Effector memory CD8-positive, alpha-beta T cell (primary cell): ENCODE data around the gene CD200R1L.

ENCODE experiments used
- ATAC-seq: fragments of 150-1000 bp; cut with Tn5 transposase; replicated peaks from 2 replicates; pipeline ENCODE4 v1.10.0; 2021; ENCODE audit warnings: mild to moderate bottlenecking, moderate library complexity
- DNase-seq, 3 experiments: peaks; one replicate each; pipeline ENCODE4 v3.0.0; 2021
- H3K27ac Mint-ChIP-seq, 2 donors: one replicate each; pipeline ENCODE4 v1.8.0; 2022; ENCODE audit warnings: mild to moderate bottlenecking in 2 of 2, mixed read lengths in 2 of 2, moderate library complexity in 2 of 2
- H3K27me3 Mint-ChIP-seq, 2 donors: one replicate each; pipeline ENCODE4 v1.8.0; 2022; ENCODE audit warnings: mixed read lengths in 2 of 2
- H3K36me3 Mint-ChIP-seq: one replicate; pipeline ENCODE4 v1.8.0; 2022; ENCODE audit warnings: mild to moderate bottlenecking, moderate library complexity, mixed read lengths; ENCODE audit not compliant: insufficient read depth
- H3K4me1 Mint-ChIP-seq, 2 donors: one replicate each; pipeline ENCODE4 v1.8.0; 2022; ENCODE audit warnings: low read depth in 2 of 2, mixed read lengths in 2 of 2
- H3K4me3 Mint-ChIP-seq, 2 donors: one replicate each; pipeline ENCODE4 v1.8.0; 2022; ENCODE audit warnings: mild to moderate bottlenecking in 2 of 2, mixed read lengths in 2 of 2, moderate library complexity in 2 of 2
- H3K9me3 Mint-ChIP-seq, 2 donors: one replicate each; pipeline ENCODE4 v1.8.0; 2022; ENCODE audit warnings: mixed read lengths in 2 of 2

The CD200R1L gene

DNA sequence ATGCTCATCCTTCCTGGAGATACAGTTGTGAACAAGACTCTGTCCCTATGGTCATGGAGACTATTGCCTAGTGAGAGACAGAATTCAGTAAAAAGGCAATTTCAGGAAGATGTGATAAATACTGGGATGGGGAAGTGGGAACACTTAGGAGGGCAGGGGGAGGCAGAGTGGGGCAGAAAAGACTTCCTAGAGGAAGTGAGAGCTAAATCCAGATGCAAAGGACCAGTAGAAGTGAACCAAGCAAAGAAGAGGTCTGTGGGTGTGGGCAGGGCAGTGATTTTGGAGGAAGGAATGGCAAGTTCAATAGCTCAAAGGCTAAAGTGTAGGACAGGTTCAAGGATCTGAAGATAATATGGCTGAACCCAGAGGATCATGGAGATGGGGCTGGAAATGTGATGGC, 68.9 kb downstream of the CD200R1L start:
- Mint-ChIP-seq H3K27ac (no peak overlapping the region), H3K9me3 (no peaks in the 10 kb centered on the region), H3K36me3 (peaks cover 4% of the 10 kb centered on the region), H3K27me3 (no peaks in the 10 kb centered on the region), H3K4me1 (peaks cover 18 to 26% of the 10 kb centered on the region in 2 donors), H3K4me3 (no peak overlapping the region)
- DNase-seq (no peak), ATAC-seq (no peak)

DNA sequence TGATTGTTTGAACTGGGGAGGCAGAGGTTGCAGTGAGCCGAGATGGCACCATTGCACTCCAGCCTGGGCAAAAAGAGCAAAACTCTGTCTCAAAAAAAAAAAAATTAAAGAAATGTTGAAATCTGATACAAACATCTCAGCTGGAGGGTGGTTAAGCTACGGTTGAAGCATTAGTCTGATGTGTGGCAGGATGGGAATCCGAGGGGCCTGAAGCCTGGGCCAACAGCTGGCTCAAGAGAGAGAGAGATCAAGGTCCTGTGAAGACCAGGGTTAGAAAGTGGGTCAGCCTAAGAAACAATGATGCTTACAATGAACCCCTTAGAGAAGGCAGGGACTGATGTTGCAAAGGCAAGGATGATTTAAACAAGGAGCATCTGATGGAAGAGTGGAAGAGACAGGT, 69.8 kb downstream of the CD200R1L start:
- Mint-ChIP-seq H3K4me1 (peaks cover 23 to 30% of the 10 kb centered on the region in 2 donors), H3K9me3 (no peaks in the 10 kb centered on the region), H3K4me3 (no peak overlapping the region), H3K27me3 (no peaks in the 10 kb centered on the region), H3K27ac (no peak overlapping the region), H3K36me3 (peaks cover 4% of the 10 kb centered on the region)
- DNase-seq (no peak), ATAC-seq (no peak)

- Mint-ChIP-seq H3K27ac (peak overlapping the region; percentile 33 to 68), H3K27me3 (no peaks in the 10 kb centered on the region), H3K9me3 (no peaks in the 10 kb centered on the region), H3K4me1 (peaks cover 23 to 34% of the 10 kb centered on the region in 2 donors), H3K36me3 (peaks cover 4% of the 10 kb centered on the region), H3K4me3 (no peak overlapping the region)
- no peak for DNase-seq
- no peak for ATAC-seq
Observed at GRCh38 chr3:112776000-112776399, 70.7 kb downstream of the CD200R1L start.

DNA sequence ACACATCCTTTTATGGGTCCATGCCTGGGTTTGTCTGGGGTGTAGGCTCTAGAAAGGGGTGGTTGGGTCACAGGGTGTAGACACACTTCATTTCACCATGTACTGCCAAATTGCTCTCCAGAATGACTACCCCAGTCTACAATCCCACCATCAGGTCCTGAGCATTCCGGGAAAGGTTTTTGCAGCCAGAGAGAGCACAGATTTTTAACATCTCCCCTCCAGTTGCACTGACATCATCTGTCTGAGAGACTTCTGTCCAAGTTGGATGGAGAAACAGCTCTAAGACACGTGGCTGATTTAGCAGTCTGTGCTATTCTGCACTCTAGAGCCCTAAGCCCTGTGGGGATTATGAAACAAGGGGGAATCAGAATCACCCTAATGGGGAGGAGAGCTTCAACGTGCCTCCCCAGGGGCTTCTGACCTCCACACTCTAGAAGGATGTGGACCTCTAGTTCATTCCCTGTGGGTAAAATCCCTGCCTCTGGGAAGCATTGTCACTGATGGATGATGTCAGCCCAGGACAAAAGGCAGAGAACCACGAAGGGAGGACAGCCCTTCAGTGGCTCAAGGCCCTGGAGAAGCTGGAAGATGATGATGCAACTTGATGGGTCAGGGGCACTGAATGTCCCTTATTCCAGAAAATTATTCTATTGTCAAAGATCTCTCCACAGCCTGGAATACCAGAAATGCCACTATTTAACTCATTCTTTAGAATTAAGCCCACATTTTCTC, 71.5 kb downstream of the CD200R1L start:
- no peak for ATAC-seq
- Mint-ChIP-seq H3K27me3 (no peaks in the 10 kb centered on the region), H3K9me3 (no peaks in the 10 kb centered on the region), H3K27ac (peak overlapping the region; percentile 33 to 68), H3K36me3 (peaks cover 4% of the 10 kb centered on the region), H3K4me1 (peaks cover 25 to 38% of the 10 kb centered on the region in 2 donors), H3K4me3 (no peak overlapping the region)
- no peak for DNase-seq

GRCh38 chr3:112774293-112774926, 72.3 kb downstream of the CD200R1L start:
- peaks cover 30 to 39% of the 10 kb centered on the region in 2 donors for H3K4me1 Mint-ChIP-seq
- H3K27me3 Mint-ChIP-seq = no peaks in the 10 kb centered on the region
- peak overlapping the region; percentile 59 to 79 for H3K27ac Mint-ChIP-seq
- peak overlapping the region; percentile 69 to 73 for H3K4me3 Mint-ChIP-seq
- no peaks in the 10 kb centered on the region for H3K9me3 Mint-ChIP-seq
- no peak for DNase-seq
- H3K36me3 Mint-ChIP-seq = peaks cover 4% of the 10 kb centered on the region
- ATAC-seq = peak; percentile 50

DNA sequence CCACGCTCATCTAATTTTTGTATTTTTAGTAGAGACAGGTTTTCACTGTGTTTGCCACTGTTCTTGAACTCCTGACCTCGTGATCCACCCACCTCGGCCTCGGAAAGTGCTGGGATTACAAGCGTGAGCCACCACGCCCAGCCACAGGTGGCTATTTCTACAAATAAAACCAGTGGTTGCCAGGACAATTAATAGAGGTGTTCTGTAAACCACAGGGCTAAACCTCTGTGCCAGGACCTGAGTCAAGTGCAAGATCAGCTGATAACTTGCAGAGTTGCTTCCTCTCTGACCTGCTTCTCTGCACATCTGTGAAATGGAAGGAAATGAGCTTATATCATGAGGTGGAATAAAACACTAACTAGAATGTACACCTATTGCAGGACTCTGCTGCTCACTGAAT, 72.8 kb downstream of the CD200R1L start:
- ATAC-seq (peak; percentile 90), DNase-seq (peak; percentile 16 to 35 (median 33))
- H3K9me3 Mint-ChIP-seq = no peaks in the 10 kb centered on the region
- H3K27me3 Mint-ChIP-seq = no peaks in the 10 kb centered on the region
- peaks cover 30 to 39% of the 10 kb centered on the region in 2 donors for H3K4me1 Mint-ChIP-seq
- H3K4me3 Mint-ChIP-seq = peak overlapping the region; percentile 69 to 73
- H3K27ac Mint-ChIP-seq = peak overlapping the region; percentile 59 to 79
- H3K36me3 Mint-ChIP-seq = peaks cover 4% of the 10 kb centered on the region

DNA sequence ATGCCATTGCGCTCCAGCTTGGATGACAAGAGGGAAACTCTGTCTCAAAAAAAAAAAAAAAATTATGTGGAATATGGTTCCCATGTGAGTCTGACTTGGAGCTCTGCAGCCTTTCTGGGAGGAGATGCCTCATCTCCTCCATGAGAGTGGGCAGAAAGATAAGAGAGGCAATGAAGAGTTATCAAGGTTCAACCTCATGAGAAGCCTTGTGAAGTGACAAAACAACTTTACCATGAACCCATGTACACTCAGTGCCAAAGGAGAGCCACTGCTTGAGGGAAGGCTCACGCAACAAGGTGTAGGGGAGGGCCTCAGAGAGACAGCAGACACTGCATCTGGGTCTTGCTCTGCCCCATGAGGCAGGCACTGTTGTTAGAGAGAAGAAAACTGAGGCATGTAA, 75.7 kb downstream of the CD200R1L start:
- DNase-seq (no peak), ATAC-seq (no peak)

DNA sequence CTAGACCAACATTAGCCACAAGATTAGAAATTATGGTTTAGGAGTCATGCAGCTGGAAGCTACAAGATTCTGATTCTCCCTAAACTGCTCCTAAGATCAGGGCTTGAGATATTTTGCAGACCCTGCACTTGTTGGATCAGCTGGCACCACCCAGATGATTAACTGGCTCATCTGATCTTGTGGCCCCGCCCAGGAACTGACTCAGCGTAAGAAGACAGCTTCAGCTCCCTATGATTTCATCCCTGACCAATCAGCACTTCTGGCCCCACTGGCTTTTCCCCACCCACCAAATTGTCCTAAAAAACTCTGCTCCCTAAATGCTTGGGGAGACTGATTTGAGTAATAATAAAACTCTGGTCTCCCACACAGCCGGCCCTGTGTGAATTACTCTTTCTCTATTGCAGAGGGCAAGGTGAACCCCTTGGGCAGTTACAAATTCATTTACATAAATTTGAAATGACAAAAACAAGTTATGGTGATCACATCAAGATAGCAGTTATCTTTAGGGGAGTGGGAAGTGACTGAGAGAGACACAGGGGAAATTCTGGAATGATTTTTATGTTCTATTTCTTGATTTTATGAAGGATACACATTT, 76.5 kb downstream of the CD200R1L start:
- H3K36me3 Mint-ChIP-seq = peaks cover 4% of the 10 kb centered on the region
- H3K9me3 Mint-ChIP-seq = no peaks in the 10 kb centered on the region
- H3K27me3 Mint-ChIP-seq = no peaks in the 10 kb centered on the region
- peaks cover 23 to 26% of the 10 kb centered on the region in 2 donors for H3K4me1 Mint-ChIP-seq
- DNase-seq = no peak
- no peak overlapping the region for H3K27ac Mint-ChIP-seq
- no peak for ATAC-seq
- no peak overlapping the region for H3K4me3 Mint-ChIP-seq

More for the DNA sequence above, 75.7 kb downstream of the CD200R1L start:
- peaks cover 27 to 31% of the 10 kb centered on the region in 2 donors for H3K4me1 Mint-ChIP-seq
- no peak overlapping the region for H3K4me3 Mint-ChIP-seq
- H3K9me3 Mint-ChIP-seq = no peaks in the 10 kb centered on the region
- no peaks in the 10 kb centered on the region for H3K27me3 Mint-ChIP-seq
- H3K36me3 Mint-ChIP-seq = peaks cover 4% of the 10 kb centered on the region
- peak overlapping the region; percentile 18 to 44 for H3K27ac Mint-ChIP-seq

GRCh38 chr3:112769286-112769978, 77.2 kb downstream of the CD200R1L start:
- Mint-ChIP-seq H3K4me3 (no peak overlapping the region), H3K4me1 (peaks cover 19 to 20% of the 10 kb centered on the region in 2 donors), H3K27me3 (no peaks in the 10 kb centered on the region), H3K36me3 (peaks cover 4% of the 10 kb centered on the region), H3K27ac (no peak overlapping the region), H3K9me3 (no peaks in the 10 kb centered on the region)
- DNase-seq (no peak), ATAC-seq (no peak)

- no peaks in the 10 kb centered on the region for H3K27me3 Mint-ChIP-seq
- no peaks in the 10 kb centered on the region for H3K9me3 Mint-ChIP-seq
- H3K4me1 Mint-ChIP-seq = peaks cover 12 to 13% of the 10 kb centered on the region in 2 donors
- H3K36me3 Mint-ChIP-seq = no peaks in the 10 kb centered on the region
- no peak for ATAC-seq
- DNase-seq = no peak
- H3K4me3 Mint-ChIP-seq = no peak overlapping the region
- no peak overlapping the region for H3K27ac Mint-ChIP-seq
Observed at GRCh38 chr3:112767777-112768176, 78.9 kb downstream of the CD200R1L start.

- Mint-ChIP-seq H3K36me3 (no peaks in the 10 kb centered on the region), H3K4me1 (peaks cover 7 to 8% of the 10 kb centered on the region in 2 donors), H3K27me3 (no peaks in the 10 kb centered on the region), H3K4me3 (no peak overlapping the region), H3K27ac (no peak overlapping the region), H3K9me3 (no peaks in the 10 kb centered on the region)
- ATAC-seq (no peak), DNase-seq (no peak)
Observed at GRCh38 chr3:112767177-112767576, 79.5 kb downstream of the CD200R1L start.
